ENCODE data around the gene EPHB1. TPM values are rescaled to one million over a fixed set of nuclear protein-coding genes. Genes with fewer than 3 reads are reported as not detected.

Gene EPHB1
- total RNA-seq, 1 donor from 2014 or later = 13.7 TPM

GRCh38 chr3:134850761-134851160 is 55.7 kb downstream of the EPHB1 start:
- Mint-ChIP-seq H3K4me3 (no peak overlapping the region), H3K9me3 (peaks cover 2% of the 10 kb centered on the region), H3K36me3 (ENCODE audit: low read depth) (no peaks in the 10 kb centered on the region), H3K27ac (ENCODE audit: unreplicated experiment) (peak overlapping the region; percentile 43), H3K27me3 (ENCODE audit: low read depth) (no peaks in the 10 kb centered on the region), H3K4me1 (peaks cover 39% of the 10 kb centered on the region)
- no peak for TF ChIP-seq CTCF (conservative IDR thresholded peaks at IDR 0.05)
- DNase-seq (ENCODE audit: low read depth, low spot score) = no peak

GRCh38 chr3:134852132-134852531 is 57.1 kb downstream of the EPHB1 start:
- Mint-ChIP-seq H3K4me1 (peaks cover 28% of the 10 kb centered on the region), H3K36me3 (ENCODE audit: low read depth) (no peaks in the 10 kb centered on the region), H3K4me3 (no peak overlapping the region), H3K9me3 (peaks cover 2% of the 10 kb centered on the region), H3K27me3 (ENCODE audit: low read depth) (no peaks in the 10 kb centered on the region), H3K27ac (ENCODE audit: unreplicated experiment) (no peak overlapping the region)
- no peak for TF ChIP-seq CTCF (conservative IDR thresholded peaks at IDR 0.05)
- DNase-seq (ENCODE audit: low read depth, low spot score) = no peak

GRCh38 chr3:134852893-134853351 is 57.9 kb downstream of the EPHB1 start:
- H3K4me3 Mint-ChIP-seq = no peak overlapping the region

GRCh38 chr3:134854254-134854653 is 59.2 kb downstream of the EPHB1 start:
- peaks cover 2% of the 10 kb centered on the region for H3K9me3 Mint-ChIP-seq
- peaks cover 15% of the 10 kb centered on the region for H3K4me1 Mint-ChIP-seq
- no peak for TF ChIP-seq CTCF (conservative IDR thresholded peaks at IDR 0.05)
- H3K4me3 Mint-ChIP-seq = no peak overlapping the region
- no peak for DNase-seq (ENCODE audit: low read depth, low spot score)
- H3K27ac Mint-ChIP-seq (ENCODE audit: unreplicated experiment) = no peak overlapping the region
- H3K36me3 Mint-ChIP-seq (ENCODE audit: low read depth) = no peaks in the 10 kb centered on the region
- no peaks in the 10 kb centered on the region for H3K27me3 Mint-ChIP-seq (ENCODE audit: low read depth)

More at GRCh38 chr3:134852893-134853351, 57.9 kb downstream of the EPHB1 start:
- Mint-ChIP-seq H3K27me3 (ENCODE audit: low read depth) (no peaks in the 10 kb centered on the region), H3K27ac (ENCODE audit: unreplicated experiment) (no peak overlapping the region), H3K9me3 (peaks cover 2% of the 10 kb centered on the region), H3K36me3 (ENCODE audit: low read depth) (no peaks in the 10 kb centered on the region), H3K4me1 (peaks cover 21% of the 10 kb centered on the region)
- no peak for TF ChIP-seq CTCF (conservative IDR thresholded peaks at IDR 0.05)
- DNase-seq (ENCODE audit: low read depth, low spot score) = no peak

DNA sequence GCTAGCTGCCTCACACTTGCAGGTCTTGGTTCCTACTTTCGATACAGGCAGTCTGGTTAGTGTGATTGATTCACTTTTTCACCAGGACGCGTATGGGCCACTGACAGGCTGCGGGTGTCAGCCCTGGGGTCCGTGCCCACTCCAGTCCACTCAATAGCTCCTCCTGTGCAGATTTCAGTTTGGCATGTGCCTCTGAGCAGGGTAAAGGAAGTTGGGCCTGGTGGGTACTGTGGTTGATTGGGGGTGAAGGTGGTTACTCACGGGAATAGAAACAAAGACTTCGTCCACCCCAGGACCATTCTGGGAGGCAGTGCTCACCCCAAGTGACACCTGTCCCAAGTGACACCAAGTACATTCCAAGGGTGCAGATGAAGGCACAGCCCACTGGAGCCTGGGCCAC is 62.3 kb downstream of the EPHB1 start:
- no peak for DNase-seq (ENCODE audit: low read depth, low spot score)
- Mint-ChIP-seq H3K4me1 (no peaks in the 10 kb centered on the region), H3K9me3 (no peaks in the 10 kb centered on the region), H3K27ac (ENCODE audit: unreplicated experiment) (no peak overlapping the region), H3K4me3 (no peak overlapping the region), H3K36me3 (ENCODE audit: low read depth) (no peaks in the 10 kb centered on the region), H3K27me3 (ENCODE audit: low read depth) (no peaks in the 10 kb centered on the region)
- TF ChIP-seq CTCF (conservative IDR thresholded peaks at IDR 0.05) = no peak

All from neural crest cell (in vitro differentiated cells).